HG02798 (cell line): ENCODE data around the gene TMEM184A.

ENCODE experiments used
- ATAC-seq: cut with Tn5 transposase; IDR thresholded peaks from one replicate; pipeline ENCODE4 v1.9.1; 2021; ENCODE audit warnings: mild to moderate bottlenecking; ENCODE audit not compliant: unreplicated experiment, poor library complexity

The TMEM184A gene

GRCh38 chr7:1493129-1493528, 62.9 kb downstream of the TMEM184A start:
- ATAC-seq: no peak

GRCh38 chr7:1492640-1493039, 63.4 kb downstream of the TMEM184A start:
- no peak for ATAC-seq
